Peyer's patch (tissue), 4 donors: ENCODE results near the gene PVALB. TPM values are rescaled to one million over a fixed set of nuclear protein-coding genes. Genes with fewer than 3 reads are reported as not detected.

Experiments used
- DNase-seq, 3 donors: peaks; one replicate each; pipeline ENCODE4 v3.0.0-alpha.2; 2017 to 2019
- H3K27ac ChIP-seq, 4 donors: fragments of 200-600 bp; sonication (generic); one replicate each; pipeline ENCODE4 v1.5.1; 2016 to 2019
- H3K27me3 ChIP-seq, 2 donors: fragments of 200-600 bp; sonication (generic); one replicate each; pipeline ENCODE4 v1.5.1; 2019
- H3K36me3 ChIP-seq, 3 donors: fragments of 200-600 bp; sonication (generic); one replicate each; pipeline ENCODE4 v1.5.1; 2016 to 2019
- H3K4me1 ChIP-seq, 4 donors: fragments of 200-600 bp; sonication (generic); one replicate each; pipeline ENCODE4 v1.5.1; 2016 to 2019
- H3K4me3 ChIP-seq, 4 donors: fragments of 200-600 bp; sonication (generic); 1 replicate in 3 of 4; 2 replicates in 1 of 4; pipeline ENCODE4 v1.5.1; 2016 to 2019; ENCODE audit warnings: mild to moderate bottlenecking in 1 of 4
- H3K9me3 ChIP-seq, 4 donors: fragments of 200-600 bp; sonication (generic); one replicate each; pipeline ENCODE4 v1.5.1; 2016 to 2019; ENCODE audit warnings: mild to moderate bottlenecking in 1 of 4
- POLR2A ChIP-seq, 2 donors: fragments of 450-650 bp; IDR thresholded peaks; one replicate each; pipeline ENCODE4 v1.5.1; 2017; ENCODE audit warnings: antibody characterized with exemption in 2 of 2, mild to moderate bottlenecking in 2 of 2, moderate library complexity in 2 of 2
- total RNA-seq, 4 donors: library from RNA; depleted of rRNA; stranded (reverse); fragments of >200 nt; gene quantifications; one replicate each; pipeline ENCODE4 v1.1.0, GENCODE V29; 2016
- TF ChIP-seq, protein P1 (sequence below), 6 experiments: fragments of 450-650 bp in 4 of 6; fragments of 200-600 bp in 2 of 6; sonication (generic) in 1 of 6; IDR thresholded peaks; one replicate each; pipeline ENCODE4 v1.5.1; 2017 to 2019; ENCODE audit warnings: antibody characterized with exemption in 6 of 6, mild to moderate bottlenecking in 3 of 6, moderate library complexity in 1 of 6

The PVALB gene
- total RNA-seq, 4 donors from 2014 or later, result not detected

DNA sequence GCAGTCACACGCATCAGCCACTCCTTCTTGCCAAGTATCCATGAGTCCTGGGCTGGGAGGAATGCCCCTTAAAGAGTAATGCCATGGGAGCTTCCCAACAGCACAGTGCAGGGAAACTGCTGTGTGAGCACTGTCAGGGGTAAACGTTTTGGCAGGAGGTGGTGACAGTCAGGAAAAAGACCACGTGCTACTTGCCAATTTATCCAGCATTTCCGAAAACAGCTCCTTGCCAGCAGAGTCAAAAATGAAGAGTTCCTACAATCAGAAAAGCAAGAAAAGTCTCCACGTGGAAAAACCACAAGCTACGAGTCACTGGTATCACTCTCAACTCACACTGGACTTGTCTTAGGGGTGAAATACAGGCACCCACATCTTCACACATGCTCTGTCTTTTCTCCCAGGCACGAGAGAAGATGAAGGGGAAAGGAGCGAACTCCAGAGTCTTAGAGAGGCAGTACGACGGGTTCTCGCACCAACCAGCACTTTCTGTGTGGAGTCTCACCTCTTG is 50.8 kb downstream of the PVALB start:
- TF ChIP-seq, protein P1, sequence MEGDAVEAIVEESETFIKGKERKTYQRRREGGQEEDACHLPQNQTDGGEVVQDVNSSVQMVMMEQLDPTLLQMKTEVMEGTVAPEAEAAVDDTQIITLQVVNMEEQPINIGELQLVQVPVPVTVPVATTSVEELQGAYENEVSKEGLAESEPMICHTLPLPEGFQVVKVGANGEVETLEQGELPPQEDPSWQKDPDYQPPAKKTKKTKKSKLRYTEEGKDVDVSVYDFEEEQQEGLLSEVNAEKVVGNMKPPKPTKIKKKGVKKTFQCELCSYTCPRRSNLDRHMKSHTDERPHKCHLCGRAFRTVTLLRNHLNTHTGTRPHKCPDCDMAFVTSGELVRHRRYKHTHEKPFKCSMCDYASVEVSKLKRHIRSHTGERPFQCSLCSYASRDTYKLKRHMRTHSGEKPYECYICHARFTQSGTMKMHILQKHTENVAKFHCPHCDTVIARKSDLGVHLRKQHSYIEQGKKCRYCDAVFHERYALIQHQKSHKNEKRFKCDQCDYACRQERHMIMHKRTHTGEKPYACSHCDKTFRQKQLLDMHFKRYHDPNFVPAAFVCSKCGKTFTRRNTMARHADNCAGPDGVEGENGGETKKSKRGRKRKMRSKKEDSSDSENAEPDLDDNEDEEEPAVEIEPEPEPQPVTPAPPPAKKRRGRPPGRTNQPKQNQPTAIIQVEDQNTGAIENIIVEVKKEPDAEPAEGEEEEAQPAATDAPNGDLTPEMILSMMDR (IDR thresholded peaks at IDR 0.05), result no peak
- TF ChIP-seq POLR2A (IDR thresholded peaks at IDR 0.05), result no peak
- Histone ChIP-seq H3K27me3 (no peaks in the 10 kb centered on the region), H3K4me3 (no peak overlapping the region), H3K36me3 (peaks cover 0 to 7% (median 0%) of the 10 kb centered on the region in 3 donors), H3K27ac (no peak overlapping the region), H3K9me3 (no peaks in the 10 kb centered on the region), H3K4me1 (peaks cover 0 to 19% (median 0%) of the 10 kb centered on the region in 4 donors)
- DNase-seq, result peak in 1 of 3 donors; percentile 2

DNA sequence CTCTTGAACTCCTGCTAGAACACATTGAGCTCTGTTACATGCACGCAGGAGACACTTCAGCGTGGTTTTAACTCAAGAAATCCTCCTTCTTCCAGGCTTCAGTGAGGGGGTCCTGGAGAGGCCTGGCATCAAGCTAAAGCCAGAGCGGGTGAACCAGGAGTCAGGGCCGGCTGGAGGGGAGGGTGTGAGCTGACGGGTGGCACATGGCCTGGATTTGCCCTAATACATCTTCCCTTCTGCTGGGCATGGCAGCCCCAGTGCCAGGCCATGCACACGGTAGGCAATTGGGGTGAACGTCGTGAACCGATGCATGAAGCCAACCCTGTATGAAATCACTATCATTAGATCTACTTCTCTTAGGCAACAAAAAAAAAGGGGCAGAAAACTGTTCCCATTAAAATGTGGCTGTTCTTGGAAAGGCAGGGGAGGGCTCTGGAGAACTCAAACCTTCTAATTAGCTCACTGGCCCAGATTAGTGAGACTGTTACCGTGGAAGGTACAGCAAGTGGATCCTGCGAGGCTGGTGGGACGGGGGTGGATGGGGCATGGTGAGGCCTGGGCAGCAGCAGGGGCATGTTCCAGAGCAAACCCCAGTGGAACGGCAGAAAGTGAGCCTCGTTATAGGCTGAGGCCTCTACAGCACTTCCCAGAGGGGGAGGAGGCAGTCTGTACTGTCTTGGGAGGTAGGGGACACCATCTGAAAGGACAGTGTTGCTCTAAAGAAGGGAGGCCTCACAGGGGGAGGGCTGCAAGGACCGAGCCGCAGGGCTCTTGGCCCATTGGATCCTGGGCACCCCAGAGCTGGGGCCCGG is 51.5 kb downstream of the PVALB start:
- H3K36me3 ChIP-seq, result peaks cover 0 to 7% (median 0%) of the 10 kb centered on the region in 3 donors
- peaks cover 0 to 25% (median 0%) of the 10 kb centered on the region in 4 donors for H3K4me1 ChIP-seq
- H3K4me3 ChIP-seq, result no peak overlapping the region
- DNase-seq, result peak in 1 of 3 donors; percentile 27
- no peak for TF ChIP-seq POLR2A (IDR thresholded peaks at IDR 0.05)
- TF ChIP-seq, protein P1 (IDR thresholded peaks at IDR 0.05), result no peak
- no peaks in the 10 kb centered on the region for H3K27me3 ChIP-seq
- H3K27ac ChIP-seq, result no peak overlapping the region
- no peaks in the 10 kb centered on the region for H3K9me3 ChIP-seq

DNA sequence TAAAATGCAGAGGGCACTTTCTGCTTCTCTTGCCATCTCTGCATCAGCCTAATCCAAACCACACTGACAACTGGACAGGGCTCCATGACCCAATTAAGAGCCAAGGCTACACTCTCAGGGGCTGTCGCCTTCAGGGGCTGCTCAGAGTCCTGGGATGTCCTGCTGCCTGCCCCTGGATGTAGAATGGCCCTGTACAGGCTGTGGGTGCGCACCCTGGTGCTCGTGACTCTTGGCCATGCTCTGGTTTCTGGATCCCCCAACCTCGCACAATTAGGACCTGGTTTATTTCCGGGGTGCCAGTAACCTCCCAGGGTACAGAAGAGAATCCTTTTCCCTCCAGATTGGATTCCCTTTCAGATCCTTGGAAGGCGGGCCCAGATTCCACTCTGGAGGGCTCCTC is 52.2 kb downstream of the PVALB start:
- H3K27me3 ChIP-seq, result no peaks in the 10 kb centered on the region
- no peak overlapping the region for H3K27ac ChIP-seq
- H3K36me3 ChIP-seq, result peaks cover 0 to 7% (median 0%) of the 10 kb centered on the region in 3 donors
- peaks cover 0 to 25% (median 0%) of the 10 kb centered on the region in 4 donors for H3K4me1 ChIP-seq
- DNase-seq, result peak in 1 of 3 donors; percentile 33
- H3K4me3 ChIP-seq, result no peak overlapping the region
- TF ChIP-seq, protein P1 (IDR thresholded peaks at IDR 0.05), result no peak
- no peak for TF ChIP-seq POLR2A (IDR thresholded peaks at IDR 0.05)
- no peaks in the 10 kb centered on the region for H3K9me3 ChIP-seq

DNA sequence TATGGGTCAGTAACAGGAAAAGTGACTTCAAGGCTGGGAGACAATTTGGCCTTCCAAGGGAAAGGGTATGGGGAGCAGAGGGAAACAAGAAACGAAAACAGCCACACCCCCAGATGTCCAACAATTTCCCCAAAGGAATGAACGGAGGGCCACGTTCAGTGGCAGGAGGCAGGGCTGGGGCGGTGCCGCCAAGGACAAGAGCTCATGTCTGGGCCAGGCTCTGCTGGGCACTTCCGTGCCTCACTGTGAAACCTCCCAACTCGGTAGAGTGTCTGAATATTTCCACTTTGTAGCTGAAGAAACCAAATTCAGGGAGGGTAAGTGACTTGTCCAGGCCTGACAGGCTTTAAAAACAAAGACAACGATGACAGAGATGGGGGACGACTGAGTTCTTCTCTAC is 52.8 kb downstream of the PVALB start:
- H3K27ac ChIP-seq, result no peak overlapping the region
- no peaks in the 10 kb centered on the region for H3K27me3 ChIP-seq
- H3K4me3 ChIP-seq, result no peak overlapping the region
- peaks cover 0 to 7% (median 0%) of the 10 kb centered on the region in 3 donors for H3K36me3 ChIP-seq
- peak in 1 of 3 donors; percentile 37 for DNase-seq
- no peaks in the 10 kb centered on the region for H3K9me3 ChIP-seq
- no peak for TF ChIP-seq POLR2A (IDR thresholded peaks at IDR 0.05)
- TF ChIP-seq, protein P1 (IDR thresholded peaks at IDR 0.05), result no peak
- peaks cover 0 to 25% (median 0%) of the 10 kb centered on the region in 4 donors for H3K4me1 ChIP-seq

DNA sequence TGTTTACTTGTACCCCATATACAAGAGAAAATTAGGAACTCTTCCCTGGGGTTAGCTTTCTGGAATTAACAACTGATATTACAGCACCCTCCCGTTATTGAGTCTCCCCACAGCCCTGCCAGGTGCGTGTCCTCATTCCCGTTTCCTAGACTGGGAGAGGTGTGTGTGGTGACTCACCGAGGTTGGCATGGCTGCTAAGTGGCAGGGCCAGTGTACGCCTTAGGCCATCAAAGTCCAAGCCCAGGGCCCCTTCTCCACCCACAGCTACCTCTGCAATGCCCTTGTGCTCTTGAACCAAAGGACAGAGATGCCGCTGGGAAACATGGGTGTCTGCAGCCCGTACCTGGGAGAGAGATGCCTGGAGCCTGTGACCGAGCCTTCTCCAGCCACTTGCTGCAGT is 53.3 kb downstream of the PVALB start:
- Histone ChIP-seq H3K4me3 (no peak overlapping the region), H3K27ac (peak overlapping the region in 1 of 4 donors; percentile 55), H3K4me1 (peaks cover 0 to 25% (median 0%) of the 10 kb centered on the region in 4 donors), H3K9me3 (no peaks in the 10 kb centered on the region), H3K36me3 (peaks cover 0 to 7% (median 0%) of the 10 kb centered on the region in 3 donors), H3K27me3 (no peaks in the 10 kb centered on the region)
- TF ChIP-seq, protein P1 (IDR thresholded peaks at IDR 0.05), result no peak
- no peak for TF ChIP-seq POLR2A (IDR thresholded peaks at IDR 0.05)
- peak in 2 of 3 donors; percentile 74 for DNase-seq
